Esophagus muscularis mucosa (tissue), 3 donors: ENCODE results near the gene CCM2L.

ENCODE experiments used
- POLR2A ChIP-seq: fragments of 450-650 bp; IDR thresholded peaks from one replicate; pipeline ENCODE4 v1.6.1; 2017; ENCODE audit warnings: antibody characterized with exemption, moderate library complexity, mild to moderate bottlenecking, low read depth
- TF ChIP-seq, protein P1 (sequence below), 3 experiments: fragments of 200-600 bp in 2 of 3; fragments of 450-650 bp in 1 of 3; sonication (generic) in 2 of 3; IDR thresholded peaks; one replicate each; pipeline ENCODE4 v1.5.1; 2017 to 2019; ENCODE audit warnings: antibody characterized with exemption in 3 of 3, mild to moderate bottlenecking in 2 of 3, moderate library complexity in 1 of 3

DNA sequence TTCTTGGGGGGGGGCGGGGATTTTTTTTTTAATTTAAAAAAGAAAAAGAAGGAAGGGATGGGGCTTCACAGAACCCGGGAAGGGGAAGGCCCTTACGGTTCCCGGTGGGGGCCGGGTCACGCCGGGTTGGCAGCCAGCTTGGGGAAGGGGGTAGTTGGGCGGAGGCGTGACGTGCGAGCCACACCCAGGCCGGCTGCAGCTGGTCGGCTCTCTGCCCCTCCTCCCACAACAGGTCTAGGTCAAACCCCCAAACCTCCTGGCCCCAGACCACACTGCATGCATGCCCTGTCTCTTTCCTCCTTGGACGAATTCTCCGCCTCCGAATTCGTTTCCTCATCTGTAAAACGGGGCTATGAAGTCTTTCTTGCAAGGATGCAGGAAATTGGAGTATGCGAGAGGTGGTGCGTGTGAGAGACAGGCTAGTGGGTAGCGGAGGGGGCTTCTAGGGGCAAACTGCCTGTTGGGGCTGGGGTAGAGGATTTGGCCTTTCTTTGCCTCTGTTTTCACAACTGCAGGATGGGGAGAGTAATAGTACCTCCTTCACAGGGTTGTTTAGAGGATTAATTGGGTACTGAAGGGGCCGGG is 42.6 kb downstream of the CCM2L start:
- no peak for TF ChIP-seq POLR2A
- TF ChIP-seq, protein P1, sequence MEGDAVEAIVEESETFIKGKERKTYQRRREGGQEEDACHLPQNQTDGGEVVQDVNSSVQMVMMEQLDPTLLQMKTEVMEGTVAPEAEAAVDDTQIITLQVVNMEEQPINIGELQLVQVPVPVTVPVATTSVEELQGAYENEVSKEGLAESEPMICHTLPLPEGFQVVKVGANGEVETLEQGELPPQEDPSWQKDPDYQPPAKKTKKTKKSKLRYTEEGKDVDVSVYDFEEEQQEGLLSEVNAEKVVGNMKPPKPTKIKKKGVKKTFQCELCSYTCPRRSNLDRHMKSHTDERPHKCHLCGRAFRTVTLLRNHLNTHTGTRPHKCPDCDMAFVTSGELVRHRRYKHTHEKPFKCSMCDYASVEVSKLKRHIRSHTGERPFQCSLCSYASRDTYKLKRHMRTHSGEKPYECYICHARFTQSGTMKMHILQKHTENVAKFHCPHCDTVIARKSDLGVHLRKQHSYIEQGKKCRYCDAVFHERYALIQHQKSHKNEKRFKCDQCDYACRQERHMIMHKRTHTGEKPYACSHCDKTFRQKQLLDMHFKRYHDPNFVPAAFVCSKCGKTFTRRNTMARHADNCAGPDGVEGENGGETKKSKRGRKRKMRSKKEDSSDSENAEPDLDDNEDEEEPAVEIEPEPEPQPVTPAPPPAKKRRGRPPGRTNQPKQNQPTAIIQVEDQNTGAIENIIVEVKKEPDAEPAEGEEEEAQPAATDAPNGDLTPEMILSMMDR (IDR thresholded peaks at IDR 0.05) = no peak
